GM18526 (cell line): Measurements from ENCODE around the gene ZNF853.

Source experiments
- POLR2A ChIP-seq: IDR thresholded peaks from 3 replicates; pipeline ENCODE4 v1.6.1; 2011; ENCODE audit not compliant: insufficient read length; ENCODE audit errors: extremely low read depth

The ZNF853 gene

GRCh38 chr7:6643915-6644625 is 28.7 kb downstream of the ZNF853 start:
- no peak for TF ChIP-seq POLR2A

- no peak for TF ChIP-seq POLR2A
These were observed 29.3 kb downstream of the ZNF853 start for GRCh38 chr7:6644728-6645127.

GRCh38 chr7:6646465-6646864 is 31.1 kb downstream of the ZNF853 start:
- no peak for TF ChIP-seq POLR2A

GRCh38 chr7:6647080-6647479 is 31.7 kb downstream of the ZNF853 start:
- no peak for TF ChIP-seq POLR2A

- no peak for TF ChIP-seq POLR2A
These were observed 32.1 kb downstream of the ZNF853 start for GRCh38 chr7:6647541-6647940.

GRCh38 chr7:6648066-6648814 is 32.8 kb downstream of the ZNF853 start:
- no peak for TF ChIP-seq POLR2A

GRCh38 chr7:6648815-6649104 is 33.4 kb downstream of the ZNF853 start:
- no peak for TF ChIP-seq POLR2A

- no peak for TF ChIP-seq POLR2A
These were observed 34.0 kb downstream of the ZNF853 start for GRCh38 chr7:6649241-6649961.

- no peak for TF ChIP-seq POLR2A
These were observed 34.7 kb downstream of the ZNF853 start for GRCh38 chr7:6650086-6650485.

GRCh38 chr7:6650521-6651011 is 35.2 kb downstream of the ZNF853 start:
- TF ChIP-seq POLR2A, result no peak

GRCh38 chr7:6651851-6652445 is 36.5 kb downstream of the ZNF853 start:
- no peak for TF ChIP-seq POLR2A

GRCh38 chr7:6652446-6653011 is 37.1 kb downstream of the ZNF853 start:
- TF ChIP-seq POLR2A, result no peak

GRCh38 chr7:6653071-6654003 is 37.9 kb downstream of the ZNF853 start:
- TF ChIP-seq POLR2A, result no peak
